SU-DHL-6 (cell line): ENCODE results near the gene PRSS27.
"Not testable (repeated sequence)": the region's sequence is repeated elsewhere in the genome, so short reads cannot be mapped to it uniquely, and the experiment has no call there.

Experiments used
- EZH2phosphoT487 ChIP-seq: fragments of 200-600 bp; sonication (generic), shearing (Covaris generic); conservative IDR thresholded peaks from 2 replicates; pipeline ENCODE4 v1.6.1; 2018; ENCODE audit warnings: mild to moderate bottlenecking, antibody characterized with exemption, low read length, moderate library complexity, mixed read lengths
- TF ChIP-seq, protein P1 (sequence below): fragments of 200-600 bp; sonication (generic); IDR thresholded peaks from one replicate; pipeline ENCODE4 v1.5.1; 2017; ENCODE audit warnings: antibody characterized with exemption, mild to moderate bottlenecking, low read length, moderate library complexity; ENCODE audit not compliant: insufficient read depth, poor library complexity, severe bottlenecking

DNA sequence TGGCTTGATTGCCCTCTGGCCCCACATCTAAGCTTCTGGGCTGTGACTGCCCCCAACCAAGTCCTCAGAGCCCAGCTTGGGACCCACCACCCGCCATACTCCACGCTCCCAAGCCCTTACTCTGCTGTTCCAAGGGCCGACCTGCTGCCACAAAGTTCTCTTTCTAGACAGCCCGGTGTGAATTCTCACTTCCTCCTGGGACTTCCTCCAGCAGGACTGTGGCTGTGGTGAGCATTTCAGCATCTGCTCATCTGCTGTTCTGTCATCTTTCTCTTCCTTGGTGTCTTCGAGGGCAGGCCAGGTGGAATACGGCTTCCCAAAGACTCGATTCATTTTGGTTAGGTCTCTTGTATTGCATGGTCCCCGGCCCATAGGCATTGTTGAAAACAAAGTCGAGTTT, 33.9 kb downstream of the PRSS27 start:
- TF ChIP-seq, protein P1, sequence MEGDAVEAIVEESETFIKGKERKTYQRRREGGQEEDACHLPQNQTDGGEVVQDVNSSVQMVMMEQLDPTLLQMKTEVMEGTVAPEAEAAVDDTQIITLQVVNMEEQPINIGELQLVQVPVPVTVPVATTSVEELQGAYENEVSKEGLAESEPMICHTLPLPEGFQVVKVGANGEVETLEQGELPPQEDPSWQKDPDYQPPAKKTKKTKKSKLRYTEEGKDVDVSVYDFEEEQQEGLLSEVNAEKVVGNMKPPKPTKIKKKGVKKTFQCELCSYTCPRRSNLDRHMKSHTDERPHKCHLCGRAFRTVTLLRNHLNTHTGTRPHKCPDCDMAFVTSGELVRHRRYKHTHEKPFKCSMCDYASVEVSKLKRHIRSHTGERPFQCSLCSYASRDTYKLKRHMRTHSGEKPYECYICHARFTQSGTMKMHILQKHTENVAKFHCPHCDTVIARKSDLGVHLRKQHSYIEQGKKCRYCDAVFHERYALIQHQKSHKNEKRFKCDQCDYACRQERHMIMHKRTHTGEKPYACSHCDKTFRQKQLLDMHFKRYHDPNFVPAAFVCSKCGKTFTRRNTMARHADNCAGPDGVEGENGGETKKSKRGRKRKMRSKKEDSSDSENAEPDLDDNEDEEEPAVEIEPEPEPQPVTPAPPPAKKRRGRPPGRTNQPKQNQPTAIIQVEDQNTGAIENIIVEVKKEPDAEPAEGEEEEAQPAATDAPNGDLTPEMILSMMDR = not testable (repeated sequence)
- not testable (repeated sequence) for TF ChIP-seq EZH2phosphoT487
